Right lobe of liver (tissue), 4 donors: ENCODE data around the gene RANBP3L.
"Not testable (repeated sequence)": the region's sequence is repeated elsewhere in the genome, so short reads cannot be mapped to it uniquely, and the experiment has no call there.

Source experiments
- CTCF ChIP-seq, 4 donors: fragments of 200-600 bp in 3 of 4; fragments of 450-650 bp in 1 of 4; IDR thresholded peaks; one replicate each; pipeline versions ENCODE4 v1.5.1 to v1.8.0; 2016 to 2022; ENCODE audit warnings: antibody characterized with exemption in 4 of 4, mild to moderate bottlenecking in 2 of 4
- POLR2A ChIP-seq: fragments of 450-650 bp; IDR thresholded peaks from one replicate; pipeline ENCODE4 v1.6.1; 2017; ENCODE audit warnings: antibody characterized with exemption, mild to moderate bottlenecking
- donor health status: DM: no; HTN: no; CAD: no.
- donor health status: DM: no; HTN: no; CAD: no.
- donor health status: DM: no; HTN: yes; CAD: no.

- not testable (repeated sequence) for TF ChIP-seq CTCF (IDR thresholded peaks at IDR 0.05); POLR2A
Observed at GRCh38 chr5:36332720-36333119, 31.0 kb upstream of the RANBP3L start.
